Esophagus muscularis mucosa (tissue), 4 donors: Measurements from ENCODE around the gene RAET1E.

Source experiments
- CTCF ChIP-seq, 3 experiments: fragments of 200-600 bp in 2 of 3; fragments of 450-650 bp in 1 of 3; sonication (generic) in 2 of 3; IDR thresholded peaks; one replicate each; pipeline ENCODE4 v1.5.1; 2017 to 2019; ENCODE audit warnings: antibody characterized with exemption in 3 of 3, mild to moderate bottlenecking in 2 of 3, moderate library complexity in 1 of 3
- EP300 ChIP-seq: sonication (generic); formaldehyde crosslinking; IDR thresholded peaks from one replicate; pipeline ENCODE4 v1.6.1; 2017; ENCODE audit warnings: antibody characterized with exemption
- POLR2A ChIP-seq: fragments of 450-650 bp; IDR thresholded peaks from one replicate; pipeline ENCODE4 v1.6.1; 2017; ENCODE audit warnings: antibody characterized with exemption, moderate library complexity, mild to moderate bottlenecking, low read depth
- POLR2AphosphoS5 ChIP-seq, 2 donors: sonication (generic); formaldehyde crosslinking; IDR thresholded peaks; one replicate each; pipeline ENCODE4 v1.6.1; 2017; ENCODE audit warnings: antibody characterized with exemption in 2 of 2

GRCh38 chr6:149881066-149881766, 16.7 kb downstream of the RAET1E start:
- TF ChIP-seq CTCF (IDR thresholded peaks at IDR 0.05) = no peak
- TF ChIP-seq POLR2AphosphoS5 (IDR thresholded peaks at IDR 0.05) = no peak
- no peak for TF ChIP-seq POLR2A
- no peak for TF ChIP-seq EP300
